Measurements from ENCODE around the gene PLCB1.
"Not testable (repeated sequence)": the region's sequence is repeated elsewhere in the genome, so short reads cannot be mapped to it uniquely, and the experiment has no call there.

PLCB1 gene

DNA sequence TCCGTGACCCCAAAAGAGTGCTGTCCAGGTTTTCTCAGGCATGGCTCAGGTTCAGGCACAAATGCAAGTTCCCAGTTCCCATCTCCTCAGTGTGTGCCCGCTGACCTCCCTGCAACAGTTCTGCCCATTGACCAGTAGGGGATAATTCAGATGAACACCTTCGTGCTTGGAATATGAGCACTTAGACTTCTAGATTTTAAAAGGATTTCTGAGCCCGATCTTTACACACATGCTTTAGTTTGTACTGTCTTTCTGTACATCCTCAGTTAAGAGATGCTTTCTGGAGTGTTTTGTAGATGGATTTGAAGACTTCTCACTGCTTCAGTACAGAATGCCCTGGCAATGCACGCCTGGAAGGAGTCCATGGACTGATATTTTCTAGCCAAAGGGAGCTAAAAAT, 697.2 kb downstream of the PLCB1 start:
- H3K36me3 ChIP-seq (ENCODE audit: insufficient read depth, low read length): 0 out of 2 replicates have a peak, but pooled peaks cover 3% of the 10 kb centered on the region
- no peaks in the 10 kb centered on the region for H3K4me1 ChIP-seq (ENCODE audit: insufficient read depth, low read length)
- no peak overlapping the region for H3K9ac ChIP-seq (ENCODE audit: low read depth, low read length)
- H3K9me3 ChIP-seq (ENCODE audit: control insufficient read depth, insufficient read depth, low read length): no peaks in the 10 kb centered on the region

DNA sequence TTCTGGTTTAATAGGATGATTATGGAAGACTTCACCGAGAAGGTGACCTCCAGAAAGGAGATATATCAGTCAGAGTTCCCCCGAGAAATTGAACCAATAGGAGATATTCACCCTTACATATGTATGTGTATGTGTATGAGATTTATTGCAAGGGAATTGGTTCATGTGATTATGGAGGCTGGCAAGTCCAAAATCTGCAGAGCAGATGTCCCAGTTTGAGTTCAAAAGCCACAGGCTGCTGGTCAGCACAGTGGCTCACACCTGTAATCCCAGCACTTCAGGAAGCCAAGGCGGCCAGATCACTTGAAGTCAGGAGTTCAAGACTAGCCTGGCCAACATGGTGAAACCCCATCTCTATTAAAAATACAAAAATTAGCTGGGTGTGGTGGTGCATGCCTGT, 702.2 kb downstream of the PLCB1 start:
- H3K4me1 ChIP-seq (ENCODE audit: insufficient read depth, low read length); H3K9ac ChIP-seq (ENCODE audit: low read depth, low read length); H3K36me3 ChIP-seq (ENCODE audit: insufficient read depth, low read length); H3K9me3 ChIP-seq (ENCODE audit: control insufficient read depth, insufficient read depth, low read length): not testable (repeated sequence)

DNA sequence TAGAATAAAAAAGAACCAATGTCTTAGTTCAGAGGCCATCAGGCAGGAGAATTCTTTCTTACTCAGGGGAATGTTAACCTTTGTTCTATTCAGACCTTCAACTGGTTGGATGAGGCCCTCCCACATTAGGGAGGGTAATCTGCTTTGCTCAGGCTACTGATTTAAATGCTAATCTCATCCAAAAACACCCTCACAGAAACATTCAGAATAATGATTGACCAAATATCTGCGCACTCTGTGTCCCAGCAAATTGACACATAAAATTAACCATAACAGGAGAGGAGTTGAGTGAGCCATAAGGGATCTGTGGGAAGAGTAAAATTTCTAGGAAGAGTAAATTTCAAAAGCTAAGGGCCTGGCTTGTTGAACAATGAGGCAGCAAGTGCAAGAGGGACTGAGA, 702.8 kb downstream of the PLCB1 start:
- no peak overlapping the region for H3K9ac ChIP-seq (ENCODE audit: low read depth, low read length)
- no peaks in the 10 kb centered on the region for H3K4me1 ChIP-seq (ENCODE audit: insufficient read depth, low read length)
- H3K36me3 ChIP-seq (ENCODE audit: insufficient read depth, low read length): 0 out of 2 replicates have a peak, but pooled peaks cover 3% of the 10 kb centered on the region
- no peaks in the 10 kb centered on the region for H3K9me3 ChIP-seq (ENCODE audit: control insufficient read depth, insufficient read depth, low read length)

DNA sequence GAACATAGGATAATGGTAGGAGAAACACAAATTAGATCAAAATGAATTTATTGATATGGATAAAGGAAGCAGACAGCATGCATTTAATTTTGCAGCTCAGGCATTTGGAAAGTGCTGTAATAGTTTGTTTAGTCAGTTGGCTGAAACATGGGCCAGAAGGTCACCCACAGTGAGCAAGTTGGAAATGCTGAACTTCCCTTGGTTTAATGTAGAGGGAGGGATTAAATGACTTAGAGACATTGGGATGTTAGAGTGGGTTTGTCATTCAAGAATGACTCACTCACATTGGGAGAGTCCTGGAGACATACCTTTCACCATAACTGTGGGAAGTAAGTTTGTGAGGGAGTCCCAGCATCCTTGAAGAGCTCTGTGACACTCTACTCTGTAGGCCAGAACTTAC, 705.3 kb downstream of the PLCB1 start:
- H3K9ac ChIP-seq (ENCODE audit: low read depth, low read length): no peak overlapping the region
- H3K9me3 ChIP-seq (ENCODE audit: control insufficient read depth, insufficient read depth, low read length): no peaks in the 10 kb centered on the region
- H3K36me3 ChIP-seq (ENCODE audit: insufficient read depth, low read length): 0 out of 2 replicates have a peak, but pooled peaks cover 1% of the 10 kb centered on the region
- no peaks in the 10 kb centered on the region for H3K4me1 ChIP-seq (ENCODE audit: insufficient read depth, low read length)

DNA sequence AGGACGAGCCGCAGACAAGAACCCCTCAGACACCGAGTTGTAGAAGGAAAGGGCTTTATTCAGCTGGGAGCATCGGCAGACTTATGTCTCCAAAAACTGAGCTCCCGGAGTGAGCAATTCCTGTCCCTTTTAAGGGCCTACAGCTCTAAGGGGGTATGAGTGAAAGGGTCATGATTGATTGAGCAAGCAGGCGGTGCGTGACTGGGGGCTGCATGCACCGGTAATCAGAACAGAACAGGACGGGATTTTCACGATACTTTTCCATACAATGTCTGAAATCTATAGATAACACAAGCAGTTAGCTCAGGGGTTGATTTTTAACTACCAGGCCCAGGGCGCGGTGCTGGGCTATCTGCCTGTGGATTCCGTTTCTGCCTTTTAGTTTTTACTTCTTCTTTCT, 710.5 kb downstream of the PLCB1 start:
- H3K4me1 ChIP-seq (ENCODE audit: insufficient read depth, low read length): no peaks in the 10 kb centered on the region
- no peaks in the 10 kb centered on the region; the same call in 1 of the 2 replicates for H3K9me3 ChIP-seq (ENCODE audit: control insufficient read depth, insufficient read depth, low read length)
- H3K36me3 ChIP-seq (ENCODE audit: insufficient read depth, low read length): no peaks in the 10 kb centered on the region
- no peak overlapping the region for H3K9ac ChIP-seq (ENCODE audit: low read depth, low read length)

DNA sequence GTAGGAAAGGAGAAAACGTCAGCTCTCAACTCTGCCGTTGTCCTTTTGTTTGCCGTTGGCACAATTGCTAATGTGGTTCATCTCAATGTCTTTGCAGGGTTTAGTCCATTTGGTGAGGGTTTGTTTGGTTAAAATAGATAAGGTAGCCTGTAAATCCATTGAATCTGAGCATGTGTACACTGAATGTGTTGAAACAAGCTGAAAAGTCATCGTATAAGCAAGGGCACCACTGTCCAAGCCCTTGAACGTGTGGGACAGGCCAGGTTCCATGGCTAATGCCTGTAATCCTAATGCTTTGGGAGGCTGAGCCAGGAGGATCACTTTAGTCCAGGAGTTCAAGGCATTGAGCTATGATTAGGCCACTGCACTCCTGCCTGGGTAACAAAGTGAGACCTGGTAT, 712.1 kb downstream of the PLCB1 start:
- Histone ChIP-seq H3K4me1 (ENCODE audit: insufficient read depth, low read length) (no peaks in the 10 kb centered on the region), H3K9me3 (ENCODE audit: control insufficient read depth, insufficient read depth, low read length) (no peaks in the 10 kb centered on the region; the same call in 1 of the 2 replicates), H3K9ac (ENCODE audit: low read depth, low read length) (no peak overlapping the region), H3K36me3 (ENCODE audit: insufficient read depth, low read length) (no peaks in the 10 kb centered on the region)

DNA sequence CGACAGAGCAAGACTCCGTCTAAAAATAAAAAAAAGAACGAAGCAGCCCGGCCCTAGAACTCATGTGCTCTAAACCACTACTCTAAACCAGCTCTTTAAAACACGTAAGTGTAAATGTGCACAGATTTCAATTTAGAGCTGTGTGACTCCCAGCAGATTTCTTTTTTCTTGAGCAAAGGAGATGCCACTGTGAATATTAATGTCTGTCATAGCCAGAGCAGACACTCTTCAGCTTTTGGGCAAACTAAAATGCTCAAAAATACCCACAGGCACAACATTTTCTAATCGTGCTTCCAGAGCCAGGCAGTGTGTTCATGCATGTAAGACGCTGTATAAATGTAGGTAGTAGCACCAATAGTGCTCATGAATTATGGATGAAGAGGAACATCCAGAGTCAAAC, 717.9 kb downstream of the PLCB1 start:
- Histone ChIP-seq H3K9ac (ENCODE audit: low read depth, low read length) (no peak overlapping the region), H3K36me3 (ENCODE audit: insufficient read depth, low read length) (no peaks in the 10 kb centered on the region), H3K9me3 (ENCODE audit: control insufficient read depth, insufficient read depth, low read length) (no peaks in the 10 kb centered on the region), H3K4me1 (ENCODE audit: insufficient read depth, low read length) (peaks cover 12% of the 10 kb centered on the region)

DNA sequence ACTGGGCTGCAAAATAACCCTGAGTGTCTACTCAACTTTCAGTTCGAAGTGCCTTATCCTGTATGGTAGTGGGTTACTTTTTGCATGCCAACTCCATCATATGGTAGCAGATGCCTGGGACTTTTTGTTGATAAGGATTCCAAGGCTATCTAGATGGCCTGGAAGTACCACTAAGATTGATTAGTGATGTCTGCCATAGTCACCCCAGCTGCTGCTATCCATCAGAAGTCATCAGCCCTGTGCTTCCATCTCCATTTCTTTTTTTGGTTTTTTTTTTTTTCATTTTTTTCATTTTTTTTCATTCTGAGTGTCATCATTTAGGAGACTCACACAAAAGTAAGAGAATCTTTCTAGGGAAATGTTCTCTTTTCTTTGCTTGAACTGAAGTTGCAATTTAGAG, 719.4 kb downstream of the PLCB1 start:
- H3K4me1 ChIP-seq (ENCODE audit: insufficient read depth, low read length): peaks cover 12% of the 10 kb centered on the region
- no peaks in the 10 kb centered on the region for H3K36me3 ChIP-seq (ENCODE audit: insufficient read depth, low read length)
- H3K9ac ChIP-seq (ENCODE audit: low read depth, low read length): no peak overlapping the region
- no peaks in the 10 kb centered on the region for H3K9me3 ChIP-seq (ENCODE audit: control insufficient read depth, insufficient read depth, low read length)

DNA sequence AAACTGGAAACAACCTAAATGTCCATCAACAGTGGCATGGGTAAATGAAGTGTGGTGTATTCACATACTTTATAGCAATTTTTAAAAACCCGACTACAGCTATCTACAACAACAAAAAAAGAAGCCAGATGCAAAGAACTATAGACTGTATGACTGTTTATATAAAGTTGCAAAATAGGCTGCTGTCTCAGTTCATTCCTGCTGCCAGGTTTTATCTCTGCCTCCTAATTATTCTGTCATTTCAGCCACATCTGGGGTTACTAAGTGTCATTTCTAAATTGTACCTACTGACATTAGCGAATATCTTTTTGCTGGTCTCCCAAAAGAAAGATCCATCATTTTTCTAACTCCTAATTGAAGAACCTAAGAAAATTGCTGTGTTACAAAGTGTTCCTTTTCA, 719.9 kb downstream of the PLCB1 start:
- H3K36me3 ChIP-seq (ENCODE audit: insufficient read depth, low read length); H3K9me3 ChIP-seq (ENCODE audit: control insufficient read depth, insufficient read depth, low read length); H3K9ac ChIP-seq (ENCODE audit: low read depth, low read length): not testable (repeated sequence)
- H3K4me1 ChIP-seq (ENCODE audit: insufficient read depth, low read length): peaks cover 12% of the 10 kb centered on the region

DNA sequence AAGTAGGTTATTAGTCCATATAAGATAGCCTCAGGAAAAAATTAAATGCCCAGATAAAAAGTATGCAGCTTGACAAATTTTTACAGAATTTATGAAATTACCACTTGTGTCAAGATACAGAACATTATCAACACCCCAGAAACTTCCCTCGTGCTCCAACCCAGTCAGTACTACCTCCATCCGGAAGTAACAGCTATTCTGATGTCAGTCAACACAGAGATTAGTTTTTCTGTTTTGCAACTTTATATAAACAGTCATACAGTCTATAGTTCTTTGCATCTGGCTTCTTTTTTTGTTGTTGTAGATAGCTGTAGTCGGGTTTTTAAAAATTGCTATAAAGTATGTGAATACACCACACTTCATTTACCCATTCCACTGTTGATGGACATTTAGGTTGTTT, 721.1 kb downstream of the PLCB1 start:
- H3K36me3 ChIP-seq (ENCODE audit: insufficient read depth, low read length); H3K9me3 ChIP-seq (ENCODE audit: control insufficient read depth, insufficient read depth, low read length); H3K9ac ChIP-seq (ENCODE audit: low read depth, low read length): not testable (repeated sequence)
- H3K4me1 ChIP-seq (ENCODE audit: insufficient read depth, low read length): peaks cover 12% of the 10 kb centered on the region

DNA sequence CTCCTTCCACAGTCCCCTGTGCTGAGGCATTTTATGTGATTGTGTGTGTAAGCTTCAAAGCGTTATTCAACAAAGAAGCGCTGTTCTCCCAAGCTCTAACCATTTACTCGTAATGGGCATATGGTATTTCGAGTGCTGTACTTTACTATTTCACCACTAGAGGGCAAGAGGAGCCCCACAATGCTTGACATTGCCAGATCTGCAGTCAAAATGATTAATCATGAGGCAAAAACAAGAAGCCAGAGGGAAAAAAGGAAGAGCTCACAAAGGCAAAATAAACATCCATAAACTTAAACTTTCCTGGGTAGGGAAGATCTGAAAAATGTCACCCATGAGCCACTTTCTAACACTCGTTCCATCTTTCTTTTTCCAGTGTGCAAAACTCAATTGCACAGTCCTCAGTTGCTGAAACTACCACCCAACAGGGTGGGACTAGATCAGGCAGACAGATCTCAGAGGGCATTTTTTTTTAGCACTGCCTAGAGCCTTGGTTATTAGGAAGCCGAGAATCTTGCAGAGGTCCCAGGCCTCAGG, 721.8 kb downstream of the PLCB1 start:
- H3K36me3 ChIP-seq (ENCODE audit: insufficient read depth, low read length): no peaks in the 10 kb centered on the region
- no peaks in the 10 kb centered on the region for H3K9me3 ChIP-seq (ENCODE audit: control insufficient read depth, insufficient read depth, low read length)
- peaks cover 12% of the 10 kb centered on the region for H3K4me1 ChIP-seq (ENCODE audit: insufficient read depth, low read length)
- no peak overlapping the region for H3K9ac ChIP-seq (ENCODE audit: low read depth, low read length)

DNA sequence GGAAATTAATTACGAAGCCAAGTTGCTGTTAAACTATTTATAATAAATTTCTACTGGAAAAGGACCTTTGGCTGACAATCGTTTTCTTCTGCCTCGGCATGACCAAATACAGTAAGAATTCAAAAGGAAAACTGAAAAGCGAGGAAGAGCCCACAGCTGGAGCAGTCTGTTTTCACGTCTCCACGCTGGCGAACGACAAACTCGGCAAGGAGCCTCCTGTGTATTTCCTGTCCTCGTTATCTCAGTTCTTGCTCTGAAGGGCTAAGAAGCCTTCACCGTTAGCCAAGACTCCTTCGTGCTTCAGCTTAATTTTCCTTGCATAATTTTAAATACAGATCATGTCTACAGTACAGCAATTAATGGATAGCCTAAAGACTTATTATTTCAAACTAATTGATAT, 722.5 kb downstream of the PLCB1 start:
- Histone ChIP-seq H3K9ac (ENCODE audit: low read depth, low read length) (no peak overlapping the region), H3K36me3 (ENCODE audit: insufficient read depth, low read length) (no peaks in the 10 kb centered on the region), H3K9me3 (ENCODE audit: control insufficient read depth, insufficient read depth, low read length) (no peaks in the 10 kb centered on the region), H3K4me1 (ENCODE audit: insufficient read depth, low read length) (peaks cover 12% of the 10 kb centered on the region)

DNA sequence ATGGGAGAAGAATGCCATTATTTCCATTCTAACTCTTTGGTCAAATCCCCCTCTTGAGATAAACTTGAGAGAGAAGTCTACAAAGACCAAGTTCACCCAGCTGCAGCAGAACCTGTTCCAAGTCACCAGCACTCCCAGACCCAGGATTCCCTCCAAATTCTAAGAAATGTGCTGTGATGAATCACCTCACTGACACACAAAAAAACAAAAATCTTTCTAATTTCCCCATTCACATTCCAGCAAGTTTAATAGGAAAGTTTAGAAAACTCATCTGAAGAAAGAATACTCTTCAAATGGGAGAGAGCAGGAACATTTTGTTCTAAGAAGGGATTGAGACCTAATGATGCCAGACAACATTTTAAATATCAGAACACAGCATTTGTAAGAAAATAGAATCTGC, 723.2 kb downstream of the PLCB1 start:
- H3K4me1 ChIP-seq (ENCODE audit: insufficient read depth, low read length): peaks cover 12% of the 10 kb centered on the region
- H3K9ac ChIP-seq (ENCODE audit: low read depth, low read length): no peak overlapping the region
- H3K36me3 ChIP-seq (ENCODE audit: insufficient read depth, low read length): no peaks in the 10 kb centered on the region
- H3K9me3 ChIP-seq (ENCODE audit: control insufficient read depth, insufficient read depth, low read length): no peaks in the 10 kb centered on the region

DNA sequence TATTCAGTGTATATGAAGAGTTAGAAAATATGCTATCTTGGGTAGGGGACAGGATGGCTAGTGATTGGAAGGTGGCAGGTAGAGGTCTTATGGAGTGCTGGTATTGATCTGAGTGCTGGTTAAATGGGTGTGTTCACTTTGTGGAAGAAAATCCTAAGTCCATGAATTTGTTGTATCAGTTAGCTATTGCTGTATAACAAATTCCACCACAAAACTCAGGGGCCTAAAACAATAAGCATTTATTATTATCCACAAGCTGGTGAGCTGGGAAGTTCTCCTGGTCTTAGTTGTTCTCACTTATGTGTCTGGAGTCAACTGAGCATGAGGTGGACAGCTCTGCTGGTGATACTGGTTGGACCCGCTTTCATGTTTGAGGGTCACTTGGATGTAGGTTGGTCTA, 724.6 kb downstream of the PLCB1 start:
- Histone ChIP-seq H3K36me3 (ENCODE audit: insufficient read depth, low read length) (no peaks in the 10 kb centered on the region), H3K4me1 (ENCODE audit: insufficient read depth, low read length) (peaks cover 12% of the 10 kb centered on the region), H3K9ac (ENCODE audit: low read depth, low read length) (no peak overlapping the region), H3K9me3 (ENCODE audit: control insufficient read depth, insufficient read depth, low read length) (no peaks in the 10 kb centered on the region)

DNA sequence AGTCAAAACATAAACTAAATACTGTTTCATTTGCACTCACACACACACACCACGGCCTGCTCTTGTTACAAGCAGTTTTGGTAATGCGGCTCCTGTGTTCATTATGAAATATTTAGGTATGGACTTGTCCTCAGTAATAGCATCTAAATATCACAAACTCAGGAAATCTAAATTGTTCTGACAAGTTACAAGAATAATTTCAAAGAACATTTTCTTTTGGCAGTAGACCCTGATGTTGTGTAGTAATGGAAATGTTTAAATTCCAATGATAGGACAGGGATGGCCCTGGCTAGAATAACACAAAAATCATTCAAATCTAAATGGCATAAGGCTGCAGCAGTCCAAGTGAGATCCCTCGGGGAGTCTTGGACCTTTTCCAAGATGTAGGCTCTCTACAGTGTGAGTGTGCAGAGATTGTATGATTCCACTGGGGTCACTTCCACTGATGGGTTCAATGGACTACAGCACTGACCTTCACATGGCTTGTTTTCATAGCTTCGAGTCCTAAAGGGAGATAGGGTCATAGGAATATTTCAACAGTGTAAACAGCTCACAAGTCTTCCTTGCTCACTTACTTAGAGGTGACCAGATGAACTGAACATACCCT, 726.2 kb downstream of the PLCB1 start:
- peaks cover 18% of the 10 kb centered on the region for H3K4me1 ChIP-seq (ENCODE audit: insufficient read depth, low read length)
- no peaks in the 10 kb centered on the region for H3K9me3 ChIP-seq (ENCODE audit: control insufficient read depth, insufficient read depth, low read length)

More for the DNA sequence above, 726.2 kb downstream of the PLCB1 start:
- H3K9ac ChIP-seq (ENCODE audit: low read depth, low read length): no peak overlapping the region
- H3K36me3 ChIP-seq (ENCODE audit: insufficient read depth, low read length): no peaks in the 10 kb centered on the region

Data from ES-I3 (cell line).